ENCODE data around the gene SLC2A4. TPM values are rescaled to one million over a fixed set of nuclear protein-coding genes. Genes with fewer than 3 reads are reported as not detected.

The SLC2A4 gene
- total and polyA plus RNA-seq, 2 experiments from 2014 or later, result 6.3 to 13.6 TPM

DNA sequence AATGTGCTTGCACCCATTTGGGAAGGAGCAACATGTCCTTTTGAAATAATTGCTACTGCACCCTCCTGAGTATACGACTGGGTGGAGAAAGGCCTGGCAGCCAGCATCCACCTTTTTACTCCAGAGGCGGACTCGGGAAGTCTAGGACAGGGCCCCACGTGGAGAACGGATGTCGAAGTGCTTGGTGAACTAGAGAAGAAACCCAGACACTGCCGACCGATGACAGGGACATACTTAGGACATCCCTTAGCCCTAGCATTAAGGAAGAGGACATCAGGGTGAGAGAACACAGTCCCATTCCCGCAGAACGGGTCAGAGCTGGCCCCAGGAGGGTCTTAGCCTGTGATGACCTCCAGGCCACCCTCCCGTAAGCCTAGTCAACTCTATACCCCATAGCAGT is 9.2 kb downstream of the SLC2A4 start:
- H3K79me2 ChIP-seq (replicated peaks; ENCODE audit: insufficient read depth), result no peaks in the 10 kb centered on the region
- no peaks in the 10 kb centered on the region for H3K9me2 ChIP-seq (ENCODE audit: insufficient read depth)
- no peak for DNase-seq (ENCODE audit: low spot score)
- peaks cover 5% of the 10 kb centered on the region for H3K27me3 ChIP-seq (ENCODE audit: insufficient read depth)
- no peak overlapping the region for H3K27ac Mint-ChIP-seq
- H3K9me3 Mint-ChIP-seq, result peaks cover 4% of the 10 kb centered on the region; the same call in 1 of the 3 replicates
- H3K4me1 Mint-ChIP-seq, result peaks cover 30% of the 10 kb centered on the region
- H3K4me2 ChIP-seq, result no peak overlapping the region
- H4K20me1 ChIP-seq (replicated peaks; ENCODE audit: insufficient read depth), result peaks cover 6% of the 10 kb centered on the region; the same call in 1 of the 2 replicates
- no peak overlapping the region for H3K27ac ChIP-seq (ENCODE audit: low read depth)
- H3K4me3 Mint-ChIP-seq, result no peak overlapping the region; the same call in 2 of the 3 replicates
- peaks cover 14% of the 10 kb centered on the region for H3F3A ChIP-seq (replicated peaks; ENCODE audit: low read depth)
- peaks cover 2% of the 10 kb centered on the region; the same call in 1 of the 2 replicates for H3K36me3 ChIP-seq (ENCODE audit: insufficient read depth)
- H3K27me3 Mint-ChIP-seq (ENCODE audit: insufficient read depth, low read depth, poor library complexity), result peaks cover 21% of the 10 kb centered on the region
- peaks cover 15% of the 10 kb centered on the region for H3K4me1 ChIP-seq (ENCODE audit: insufficient read depth)
- no peak overlapping the region for H2AFZ ChIP-seq
- ATAC-seq, result no peak
- no peak overlapping the region for H3K4me3 ChIP-seq
- peaks cover 18% of the 10 kb centered on the region for H3K36me3 Mint-ChIP-seq (ENCODE audit: low read depth)
- TF ChIP-seq NANOG (IDR thresholded peaks at IDR 0.05; ENCODE audit: borderline replicate concordance) (no peak), EZH2 (IDR thresholded peaks at IDR 0.05; ENCODE audit: low read depth, unreplicated experiment) (no peak), ZNF114 (CRISPR knock-in tag; IDR thresholded peaks at IDR 0.05) (no peak), JUNB (IDR thresholded peaks at IDR 0.05; ENCODE audit: unreplicated experiment) (no peak), CREB1 (CRISPR knock-in tag; IDR thresholded peaks at IDR 0.05; ENCODE audit: low read depth) (no peak), EZH2phosphoT487 (IDR thresholded peaks at IDR 0.05; ENCODE audit: unreplicated experiment) (no peak), ZNF331 (CRISPR knock-in tag; IDR thresholded peaks at IDR 0.05; ENCODE audit: low read depth) (no peak), STAT1 (IDR thresholded peaks at IDR 0.05; ENCODE audit: unreplicated experiment) (no peak), POLR2AphosphoS5 (IDR thresholded peaks at IDR 0.05; ENCODE audit: low read depth) (no peak)
- TF ChIP-seq, protein P1, sequence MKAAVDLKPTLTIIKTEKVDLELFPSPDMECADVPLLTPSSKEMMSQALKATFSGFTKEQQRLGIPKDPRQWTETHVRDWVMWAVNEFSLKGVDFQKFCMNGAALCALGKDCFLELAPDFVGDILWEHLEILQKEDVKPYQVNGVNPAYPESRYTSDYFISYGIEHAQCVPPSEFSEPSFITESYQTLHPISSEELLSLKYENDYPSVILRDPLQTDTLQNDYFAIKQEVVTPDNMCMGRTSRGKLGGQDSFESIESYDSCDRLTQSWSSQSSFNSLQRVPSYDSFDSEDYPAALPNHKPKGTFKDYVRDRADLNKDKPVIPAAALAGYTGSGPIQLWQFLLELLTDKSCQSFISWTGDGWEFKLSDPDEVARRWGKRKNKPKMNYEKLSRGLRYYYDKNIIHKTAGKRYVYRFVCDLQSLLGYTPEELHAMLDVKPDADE (IDR thresholded peaks at IDR 0.05), result no peak
- TF ChIP-seq, protein P2, sequence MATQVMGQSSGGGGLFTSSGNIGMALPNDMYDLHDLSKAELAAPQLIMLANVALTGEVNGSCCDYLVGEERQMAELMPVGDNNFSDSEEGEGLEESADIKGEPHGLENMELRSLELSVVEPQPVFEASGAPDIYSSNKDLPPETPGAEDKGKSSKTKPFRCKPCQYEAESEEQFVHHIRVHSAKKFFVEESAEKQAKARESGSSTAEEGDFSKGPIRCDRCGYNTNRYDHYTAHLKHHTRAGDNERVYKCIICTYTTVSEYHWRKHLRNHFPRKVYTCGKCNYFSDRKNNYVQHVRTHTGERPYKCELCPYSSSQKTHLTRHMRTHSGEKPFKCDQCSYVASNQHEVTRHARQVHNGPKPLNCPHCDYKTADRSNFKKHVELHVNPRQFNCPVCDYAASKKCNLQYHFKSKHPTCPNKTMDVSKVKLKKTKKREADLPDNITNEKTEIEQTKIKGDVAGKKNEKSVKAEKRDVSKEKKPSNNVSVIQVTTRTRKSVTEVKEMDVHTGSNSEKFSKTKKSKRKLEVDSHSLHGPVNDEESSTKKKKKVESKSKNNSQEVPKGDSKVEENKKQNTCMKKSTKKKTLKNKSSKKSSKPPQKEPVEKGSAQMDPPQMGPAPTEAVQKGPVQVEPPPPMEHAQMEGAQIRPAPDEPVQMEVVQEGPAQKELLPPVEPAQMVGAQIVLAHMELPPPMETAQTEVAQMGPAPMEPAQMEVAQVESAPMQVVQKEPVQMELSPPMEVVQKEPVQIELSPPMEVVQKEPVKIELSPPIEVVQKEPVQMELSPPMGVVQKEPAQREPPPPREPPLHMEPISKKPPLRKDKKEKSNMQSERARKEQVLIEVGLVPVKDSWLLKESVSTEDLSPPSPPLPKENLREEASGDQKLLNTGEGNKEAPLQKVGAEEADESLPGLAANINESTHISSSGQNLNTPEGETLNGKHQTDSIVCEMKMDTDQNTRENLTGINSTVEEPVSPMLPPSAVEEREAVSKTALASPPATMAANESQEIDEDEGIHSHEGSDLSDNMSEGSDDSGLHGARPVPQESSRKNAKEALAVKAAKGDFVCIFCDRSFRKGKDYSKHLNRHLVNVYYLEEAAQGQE (IDR thresholded peaks at IDR 0.05; ENCODE audit: unreplicated experiment), result no peak
- TF ChIP-seq, protein P3, sequence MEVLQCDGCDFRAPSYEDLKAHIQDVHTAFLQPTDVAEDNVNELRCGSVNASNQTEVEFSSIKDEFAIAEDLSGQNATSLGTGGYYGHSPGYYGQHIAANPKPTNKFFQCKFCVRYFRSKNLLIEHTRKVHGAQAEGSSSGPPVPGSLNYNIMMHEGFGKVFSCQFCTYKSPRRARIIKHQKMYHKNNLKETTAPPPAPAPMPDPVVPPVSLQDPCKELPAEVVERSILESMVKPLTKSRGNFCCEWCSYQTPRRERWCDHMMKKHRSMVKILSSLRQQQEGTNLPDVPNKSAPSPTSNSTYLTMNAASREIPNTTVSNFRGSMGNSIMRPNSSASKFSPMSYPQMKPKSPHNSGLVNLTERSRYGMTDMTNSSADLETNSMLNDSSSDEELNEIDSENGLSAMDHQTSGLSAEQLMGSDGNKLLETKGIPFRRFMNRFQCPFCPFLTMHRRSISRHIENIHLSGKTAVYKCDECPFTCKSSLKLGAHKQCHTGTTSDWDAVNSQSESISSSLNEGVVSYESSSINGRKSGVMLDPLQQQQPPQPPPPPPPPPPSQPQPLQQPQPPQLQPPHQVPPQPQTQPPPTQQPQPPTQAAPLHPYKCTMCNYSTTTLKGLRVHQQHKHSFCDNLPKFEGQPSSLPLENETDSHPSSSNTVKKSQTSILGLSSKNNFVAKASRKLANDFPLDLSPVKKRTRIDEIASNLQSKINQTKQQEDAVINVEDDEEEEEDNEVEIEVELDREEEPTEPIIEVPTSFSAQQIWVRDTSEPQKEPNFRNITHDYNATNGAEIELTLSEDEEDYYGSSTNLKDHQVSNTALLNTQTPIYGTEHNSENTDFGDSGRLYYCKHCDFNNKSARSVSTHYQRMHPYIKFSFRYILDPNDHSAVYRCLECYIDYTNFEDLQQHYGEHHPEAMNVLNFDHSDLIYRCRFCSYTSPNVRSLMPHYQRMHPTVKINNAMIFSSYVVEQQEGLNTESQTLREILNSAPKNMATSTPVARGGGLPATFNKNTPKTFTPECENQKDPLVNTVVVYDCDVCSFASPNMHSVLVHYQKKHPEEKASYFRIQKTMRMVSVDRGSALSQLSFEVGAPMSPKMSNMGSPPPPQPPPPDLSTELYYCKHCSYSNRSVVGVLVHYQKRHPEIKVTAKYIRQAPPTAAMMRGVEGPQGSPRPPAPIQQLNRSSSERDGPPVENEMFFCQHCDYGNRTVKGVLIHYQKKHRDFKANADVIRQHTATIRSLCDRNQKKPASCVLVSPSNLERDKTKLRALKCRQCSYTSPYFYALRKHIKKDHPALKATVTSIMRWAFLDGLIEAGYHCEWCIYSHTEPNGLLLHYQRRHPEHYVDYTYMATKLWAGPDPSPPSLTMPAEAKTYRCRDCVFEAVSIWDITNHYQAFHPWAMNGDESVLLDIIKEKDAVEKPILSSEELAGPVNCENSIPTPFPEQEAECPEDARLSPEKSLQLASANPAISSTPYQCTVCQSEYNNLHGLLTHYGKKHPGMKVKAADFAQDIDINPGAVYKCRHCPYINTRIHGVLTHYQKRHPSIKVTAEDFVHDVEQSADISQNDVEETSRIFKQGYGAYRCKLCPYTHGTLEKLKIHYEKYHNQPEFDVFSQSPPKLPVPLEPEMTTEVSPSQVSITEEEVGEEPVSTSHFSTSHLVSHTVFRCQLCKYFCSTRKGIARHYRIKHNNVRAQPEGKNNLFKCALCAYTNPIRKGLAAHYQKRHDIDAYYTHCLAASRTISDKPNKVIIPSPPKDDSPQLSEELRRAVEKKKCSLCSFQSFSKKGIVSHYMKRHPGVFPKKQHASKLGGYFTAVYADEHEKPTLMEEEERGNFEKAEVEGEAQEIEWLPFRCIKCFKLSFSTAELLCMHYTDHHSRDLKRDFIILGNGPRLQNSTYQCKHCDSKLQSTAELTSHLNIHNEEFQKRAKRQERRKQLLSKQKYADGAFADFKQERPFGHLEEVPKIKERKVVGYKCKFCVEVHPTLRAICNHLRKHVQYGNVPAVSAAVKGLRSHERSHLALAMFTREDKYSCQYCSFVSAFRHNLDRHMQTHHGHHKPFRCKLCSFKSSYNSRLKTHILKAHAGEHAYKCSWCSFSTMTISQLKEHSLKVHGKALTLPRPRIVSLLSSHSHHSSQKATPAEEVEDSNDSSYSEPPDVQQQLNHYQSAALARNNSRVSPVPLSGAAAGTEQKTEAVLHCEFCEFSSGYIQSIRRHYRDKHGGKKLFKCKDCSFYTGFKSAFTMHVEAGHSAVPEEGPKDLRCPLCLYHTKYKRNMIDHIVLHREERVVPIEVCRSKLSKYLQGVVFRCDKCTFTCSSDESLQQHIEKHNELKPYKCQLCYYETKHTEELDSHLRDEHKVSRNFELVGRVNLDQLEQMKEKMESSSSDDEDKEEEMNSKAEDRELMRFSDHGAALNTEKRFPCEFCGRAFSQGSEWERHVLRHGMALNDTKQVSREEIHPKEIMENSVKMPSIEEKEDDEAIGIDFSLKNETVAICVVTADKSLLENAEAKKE (CRISPR knock-in tag; IDR thresholded peaks at IDR 0.05), result no peak
- TF ChIP-seq, protein P4, sequence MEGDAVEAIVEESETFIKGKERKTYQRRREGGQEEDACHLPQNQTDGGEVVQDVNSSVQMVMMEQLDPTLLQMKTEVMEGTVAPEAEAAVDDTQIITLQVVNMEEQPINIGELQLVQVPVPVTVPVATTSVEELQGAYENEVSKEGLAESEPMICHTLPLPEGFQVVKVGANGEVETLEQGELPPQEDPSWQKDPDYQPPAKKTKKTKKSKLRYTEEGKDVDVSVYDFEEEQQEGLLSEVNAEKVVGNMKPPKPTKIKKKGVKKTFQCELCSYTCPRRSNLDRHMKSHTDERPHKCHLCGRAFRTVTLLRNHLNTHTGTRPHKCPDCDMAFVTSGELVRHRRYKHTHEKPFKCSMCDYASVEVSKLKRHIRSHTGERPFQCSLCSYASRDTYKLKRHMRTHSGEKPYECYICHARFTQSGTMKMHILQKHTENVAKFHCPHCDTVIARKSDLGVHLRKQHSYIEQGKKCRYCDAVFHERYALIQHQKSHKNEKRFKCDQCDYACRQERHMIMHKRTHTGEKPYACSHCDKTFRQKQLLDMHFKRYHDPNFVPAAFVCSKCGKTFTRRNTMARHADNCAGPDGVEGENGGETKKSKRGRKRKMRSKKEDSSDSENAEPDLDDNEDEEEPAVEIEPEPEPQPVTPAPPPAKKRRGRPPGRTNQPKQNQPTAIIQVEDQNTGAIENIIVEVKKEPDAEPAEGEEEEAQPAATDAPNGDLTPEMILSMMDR (conservative IDR thresholded peaks at IDR 0.05; ENCODE audit: low read depth in 2 of 2), result no peak

Measured in GM23338 (cell line).